SK-N-SH (cell line): ENCODE results near the gene RICTOR. TPM values are rescaled to one million over a fixed set of nuclear protein-coding genes. Genes with fewer than 3 reads are reported as not detected.

Experiments
- CTCF ChIA-PET: fragments of 300-600, 350-600 bp; formaldehyde crosslinking; extraction: SDS; loops from one replicate; lab custom pipeline; 2021; lab: Yijun Ruan, JAX
- POLR2A ChIA-PET: fragments of 350-600 bp; sonication (Branson Sonifier 250); formaldehyde crosslinking; extraction: SDS; loops from one replicate; lab custom pipeline; 2020; ENCODE audit warnings: antibody characterized with exemption, inconsistent platforms; lab: Yijun Ruan, JAX
- DNase-seq: peaks from one replicate; pipeline ENCODE4 v3.0.0; 2012
- H2AFZ ChIP-seq: fragments of 200-600 bp; sonication (generic); 2 replicates; pipeline ENCODE4 v1.8.1; 2016; ENCODE audit warnings: antibody characterized with exemption, mild to moderate bottlenecking, low read depth
- H3F3A ChIP-seq: fragments of 200-600 bp; sonication (generic); replicated peaks from 2 replicates; pipeline ENCODE3; 2016; ENCODE audit warnings: antibody characterized with exemption, mild to moderate bottlenecking; ENCODE audit not compliant: insufficient read depth
- H3K27ac ChIP-seq, 2 experiments: fragments of 200-500 bp in 1 of 2; fragments of 200-600 bp in 1 of 2; sonication (Bioruptor generic) in 1 of 2; sonication (generic), shearing (Covaris generic) in 1 of 2; 2 replicates each; pipeline versions ENCODE4 v1.5.1 to v1.6.1; 2014 to 2016; ENCODE audit warnings: low read depth in 2 of 2, inconsistent platforms in 1 of 2, low read length in 1 of 2, mild to moderate bottlenecking in 1 of 2, mixed read lengths in 1 of 2
- H3K27me3 ChIP-seq: fragments of 200-600 bp; sonication (generic), shearing (Covaris generic); 2 replicates; pipeline ENCODE4 v1.6.1; 2016; ENCODE audit warnings: mixed run types; ENCODE audit not compliant: insufficient read depth
- H3K36me3 ChIP-seq, 2 experiments: fragments of 200-500 bp in 1 of 2; fragments of 200-600 bp in 1 of 2; sonication (Bioruptor generic) in 1 of 2; sonication (generic) in 1 of 2; replicated peaks in 1 of 2; 2 replicates each; pipeline versions ENCODE3 to v1.5.1; 2014 to 2016; ENCODE audit warnings: low read length in 1 of 2, mild to moderate bottlenecking in 1 of 2; ENCODE audit not compliant: insufficient read depth in 2 of 2, control insufficient read depth in 1 of 2
- H3K4me1 ChIP-seq, 2 experiments: fragments of 200-500 bp in 1 of 2; fragments of 200-600 bp in 1 of 2; sonication (Bioruptor generic) in 1 of 2; sonication (generic), shearing (Covaris generic) in 1 of 2; 2 replicates each; pipeline versions ENCODE4 v1.5.1 to v1.6.1; 2014 to 2016; ENCODE audit warnings: low read depth in 1 of 2, low read length in 1 of 2, mixed run types in 1 of 2; ENCODE audit not compliant: insufficient read depth in 2 of 2, control insufficient read depth in 1 of 2
- H3K4me2 ChIP-seq: fragments of 200-600 bp; sonication (generic), shearing (Covaris generic); 2 replicates; pipeline ENCODE4 v1.6.1; 2017; ENCODE audit warnings: mixed run types
- H3K4me3 ChIP-seq, 2 experiments: fragments of 200-500 bp in 1 of 2; fragments of 200-600 bp in 1 of 2; sonication (Bioruptor generic) in 1 of 2; sonication (generic), shearing (Covaris generic) in 1 of 2; 2 replicates each; pipeline versions ENCODE4 v1.5.1 to v1.8.1; 2014 to 2016; ENCODE audit warnings: low read depth in 2 of 2, inconsistent platforms in 1 of 2, low read length in 1 of 2, mild to moderate bottlenecking in 1 of 2, mixed read lengths in 1 of 2, moderate library complexity in 1 of 2
- H3K79me2 ChIP-seq: fragments of 200-600 bp; sonication (generic); 2 replicates; pipeline ENCODE4 v1.8.1; 2017; ENCODE audit warnings: mild to moderate bottlenecking; ENCODE audit not compliant: insufficient read depth
- H3K9ac ChIP-seq: fragments of 200-600 bp; sonication (generic); 2 replicates; pipeline ENCODE4 v1.6.1; 2017; ENCODE audit warnings: mixed run types
- H3K9me2 ChIP-seq: fragments of 200-600 bp; sonication (generic); 2 replicates; pipeline ENCODE4 v1.6.1; 2017; ENCODE audit warnings: mixed run types
- H3K9me3 ChIP-seq: fragments of 200-600 bp; sonication (generic); 2 replicates; pipeline ENCODE4 v1.6.1; 2017; ENCODE audit warnings: mixed run types, mild to moderate bottlenecking, moderate library complexity
- H4K20me1 ChIP-seq: fragments of 200-600 bp; sonication (generic); 2 replicates; pipeline ENCODE4 v1.6.1; 2017; ENCODE audit warnings: mild to moderate bottlenecking, mixed run types; ENCODE audit not compliant: insufficient read depth
- CHD2 ChIP-seq: fragments of 150-350 bp; IDR thresholded peaks from 2 replicates; pipeline ENCODE4 v1.6.1; 2018; ENCODE audit warnings: low read length; ENCODE audit not compliant: partially characterized antibody
- ELF1 ChIP-seq: IDR thresholded peaks from 2 replicates; pipeline ENCODE4 v1.4.0; 2012
- EZH2phosphoT487 ChIP-seq: fragments of 200-600 bp; sonication (generic); IDR thresholded peaks from 2 replicates; pipeline ENCODE4 v1.6.1; 2017; ENCODE audit warnings: low read depth, mixed run types, mild to moderate bottlenecking, antibody characterized with exemption, moderate library complexity, borderline replicate concordance
- FOSL2 ChIP-seq: IDR thresholded peaks from 2 replicates; pipeline ENCODE4 v1.4.0; 2012; ENCODE audit warnings: low read depth, mild to moderate bottlenecking, moderate library complexity, borderline replicate concordance
- FOXJ3 ChIP-seq: sonication (generic); formaldehyde crosslinking; IDR thresholded peaks from 2 replicates; pipeline ENCODE4 v1.5.1; 2020; ENCODE audit warnings: mild to moderate bottlenecking, missing genetic modification reagents
- FOXM1 ChIP-seq: IDR thresholded peaks from 2 replicates; pipeline ENCODE4 v1.4.0; 2012; ENCODE audit warnings: low read depth, mild to moderate bottlenecking
- GATA2 ChIP-seq: sonication (generic); formaldehyde crosslinking; IDR thresholded peaks from 2 replicates; pipeline ENCODE4 v1.5.0; 2020; ENCODE audit warnings: mild to moderate bottlenecking, missing genetic modification reagents
- JUND ChIP-seq: IDR thresholded peaks from 2 replicates; pipeline ENCODE4 v1.4.0; 2012
- MEF2A ChIP-seq: IDR thresholded peaks from 2 replicates; pipeline ENCODE4 v1.4.0; 2012; ENCODE audit warnings: low read depth, borderline replicate concordance
- NFIC ChIP-seq: IDR thresholded peaks from 2 replicates; pipeline ENCODE4 v1.4.0; 2012; ENCODE audit warnings: borderline replicate concordance
- POLR2AphosphoS5 ChIP-seq: IDR thresholded peaks from 2 replicates; pipeline ENCODE4 v1.6.1; 2012; ENCODE audit warnings: low read depth, low read length
- RXRA ChIP-seq: IDR thresholded peaks from 2 replicates; pipeline ENCODE4 v1.4.0; 2012; ENCODE audit warnings: low read depth, mild to moderate bottlenecking, borderline replicate concordance
- SMC3 ChIP-seq: IDR thresholded peaks from 2 replicates; pipeline ENCODE4 v1.6.1; 2012; ENCODE audit warnings: low read depth, low read length, improper control_type of control experiment
- TAF1 ChIP-seq: IDR thresholded peaks from 2 replicates; pipeline ENCODE4 v1.6.1; 2012; ENCODE audit warnings: low read depth, mild to moderate bottlenecking, low read length, moderate library complexity, borderline replicate concordance
- TCF12 ChIP-seq: IDR thresholded peaks from 2 replicates; pipeline ENCODE4 v1.4.0; 2012
- TEAD4 ChIP-seq: IDR thresholded peaks from 2 replicates; pipeline ENCODE4 v1.4.0; 2012; ENCODE audit warnings: mild to moderate bottlenecking, borderline replicate concordance; ENCODE audit not compliant: insufficient read depth
- WGBS: methylation state at CpG from one replicate; pipeline ENCODE4 v1.1.6; 2017; ENCODE audit warnings: low lambda C conversion rate; 5-methylcytosine and 5-hydroxymethylcytosine counted together
- polyA plus RNA-seq, 3 experiments: library from polyadenylated mRNA; depleted of rRNA; stranded (reverse); fragments of >200 nt; gene quantifications; 2 replicates each; pipeline ENCODE4 v1.2.3, GENCODE V29; 2012
- TF ChIP-seq, protein P1 (sequence below): fragments of 150-350 bp; IDR thresholded peaks from 2 replicates; pipeline ENCODE4 v1.6.1; 2016; ENCODE audit warnings: mild to moderate bottlenecking, low read depth, low read length
- TF ChIP-seq, protein P2 (sequence below): fragments of 150-350 bp; IDR thresholded peaks from 2 replicates; pipeline ENCODE4 v1.6.1; 2017; ENCODE audit warnings: antibody characterized with exemption, low read length, low read depth, borderline replicate concordance
- TF ChIP-seq, protein P3 (sequence below): IDR thresholded peaks from 2 replicates; pipeline ENCODE4 v1.4.0; 2012; ENCODE audit warnings: low read depth, borderline replicate concordance
- TF ChIP-seq, protein P4 (sequence below): IDR thresholded peaks from 2 replicates; pipeline ENCODE4 v1.4.0; 2012; ENCODE audit warnings: low read depth

RICTOR gene
- polyA plus RNA-seq, 1 of the 3 experiments (the other 2 are of a cell fraction): 1.6 TPM

DNA sequence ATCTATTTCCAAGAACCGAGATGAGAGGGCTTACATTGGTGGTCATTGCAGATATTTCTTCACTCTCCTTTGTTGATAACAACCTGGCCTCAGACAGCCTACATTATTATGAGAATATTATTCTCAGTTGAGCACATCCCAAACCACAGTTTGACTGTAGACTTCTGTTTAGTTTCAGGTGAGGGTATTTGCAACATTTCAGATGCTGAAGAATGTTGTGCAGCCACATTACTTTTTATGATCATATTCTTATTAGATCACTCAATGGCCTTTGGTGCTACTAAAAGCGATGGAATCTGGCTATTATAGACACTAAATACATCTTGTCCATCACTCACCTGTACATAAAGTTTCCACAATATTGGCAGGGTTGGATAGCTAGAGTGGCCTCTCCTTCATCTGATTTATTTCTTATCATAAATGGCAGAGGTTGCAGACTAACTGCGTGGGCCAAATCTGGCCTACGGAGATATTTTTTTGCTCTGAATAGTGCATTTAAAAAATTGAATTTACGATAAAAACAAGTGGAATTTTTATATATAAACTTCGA, 26.2 kb upstream of the RICTOR start:
- H3K9me2 ChIP-seq: no peaks in the 10 kb centered on the region
- ChIA-PET POLR2A (no interaction called here), CTCF (no interaction called here)
- H3K4me3 ChIP-seq: no peak overlapping the region
- 29% methylated on average over 6 of the region's 6 CpGs for WGBS
- H3K27ac ChIP-seq: peak overlapping the region in 1 of 2 experiments; percentile 82; a peak in 2 of 4 replicates
- H3K4me2 ChIP-seq: no peak overlapping the region
- no peaks in the 10 kb centered on the region for H3K9me3 ChIP-seq
- H3K79me2 ChIP-seq: no peaks in the 10 kb centered on the region
- no peak overlapping the region for H3K9ac ChIP-seq
- H3F3A ChIP-seq: peaks cover 15% of the 10 kb centered on the region
- no peaks in the 10 kb centered on the region for H4K20me1 ChIP-seq
- H3K27me3 ChIP-seq: no peaks in the 10 kb centered on the region
- TF ChIP-seq GATA2: no peak
- TF ChIP-seq SMC3: no peak
- TF ChIP-seq TAF1: no peak
- TF ChIP-seq FOSL2: no peak
- TF ChIP-seq TEAD4: no peak
- TF ChIP-seq, protein P1, sequence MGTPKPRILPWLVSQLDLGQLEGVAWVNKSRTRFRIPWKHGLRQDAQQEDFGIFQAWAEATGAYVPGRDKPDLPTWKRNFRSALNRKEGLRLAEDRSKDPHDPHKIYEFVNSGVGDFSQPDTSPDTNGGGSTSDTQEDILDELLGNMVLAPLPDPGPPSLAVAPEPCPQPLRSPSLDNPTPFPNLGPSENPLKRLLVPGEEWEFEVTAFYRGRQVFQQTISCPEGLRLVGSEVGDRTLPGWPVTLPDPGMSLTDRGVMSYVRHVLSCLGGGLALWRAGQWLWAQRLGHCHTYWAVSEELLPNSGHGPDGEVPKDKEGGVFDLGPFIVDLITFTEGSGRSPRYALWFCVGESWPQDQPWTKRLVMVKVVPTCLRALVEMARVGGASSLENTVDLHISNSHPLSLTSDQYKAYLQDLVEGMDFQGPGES: no peak
- TF ChIP-seq, protein P2, sequence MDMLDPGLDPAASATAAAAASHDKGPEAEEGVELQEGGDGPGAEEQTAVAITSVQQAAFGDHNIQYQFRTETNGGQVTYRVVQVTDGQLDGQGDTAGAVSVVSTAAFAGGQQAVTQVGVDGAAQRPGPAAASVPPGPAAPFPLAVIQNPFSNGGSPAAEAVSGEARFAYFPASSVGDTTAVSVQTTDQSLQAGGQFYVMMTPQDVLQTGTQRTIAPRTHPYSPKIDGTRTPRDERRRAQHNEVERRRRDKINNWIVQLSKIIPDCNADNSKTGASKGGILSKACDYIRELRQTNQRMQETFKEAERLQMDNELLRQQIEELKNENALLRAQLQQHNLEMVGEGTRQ: no peak
- TF ChIP-seq TCF12: no peak
- no peak for TF ChIP-seq ELF1
- TF ChIP-seq JUND: no peak
- TF ChIP-seq FOXJ3 (CRISPR knock-in tag): no peak
- TF ChIP-seq, protein P3, sequence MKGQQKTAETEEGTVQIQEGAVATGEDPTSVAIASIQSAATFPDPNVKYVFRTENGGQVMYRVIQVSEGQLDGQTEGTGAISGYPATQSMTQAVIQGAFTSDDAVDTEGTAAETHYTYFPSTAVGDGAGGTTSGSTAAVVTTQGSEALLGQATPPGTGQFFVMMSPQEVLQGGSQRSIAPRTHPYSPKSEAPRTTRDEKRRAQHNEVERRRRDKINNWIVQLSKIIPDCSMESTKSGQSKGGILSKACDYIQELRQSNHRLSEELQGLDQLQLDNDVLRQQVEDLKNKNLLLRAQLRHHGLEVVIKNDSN: no peak
- no peak for TF ChIP-seq POLR2AphosphoS5
- no peak for TF ChIP-seq NFIC
- TF ChIP-seq MEF2A: no peak
- TF ChIP-seq, protein P4, sequence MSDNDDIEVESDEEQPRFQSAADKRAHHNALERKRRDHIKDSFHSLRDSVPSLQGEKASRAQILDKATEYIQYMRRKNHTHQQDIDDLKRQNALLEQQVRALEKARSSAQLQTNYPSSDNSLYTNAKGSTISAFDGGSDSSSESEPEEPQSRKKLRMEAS: no peak
- TF ChIP-seq EZH2phosphoT487: no peak
- no peak for TF ChIP-seq CHD2
- no peak for TF ChIP-seq FOXM1
- TF ChIP-seq RXRA: no peak
- peak overlapping the region; percentile 36; the same call in 1 of the 2 replicates for H2AFZ ChIP-seq
- peaks cover 0 to 14% of the 10 kb centered on the region in 2 experiments; a peak in 2 of 4 replicates for H3K4me1 ChIP-seq
- no peak for DNase-seq
- no peaks in the 10 kb centered on the region for H3K36me3 ChIP-seq
